ENCODE measurements around the gene C1orf159. TPM values are rescaled to one million over a fixed set of nuclear protein-coding genes. Genes with fewer than 3 reads are reported as not detected.
"Not testable (repeated sequence)": the region's sequence is repeated elsewhere in the genome, so short reads cannot be mapped to it uniquely, and the experiment has no call there.

C1orf159 gene
- total RNA-seq, 2 donors from 2014 or later = 23.1 to 29.5 TPM

DNA sequence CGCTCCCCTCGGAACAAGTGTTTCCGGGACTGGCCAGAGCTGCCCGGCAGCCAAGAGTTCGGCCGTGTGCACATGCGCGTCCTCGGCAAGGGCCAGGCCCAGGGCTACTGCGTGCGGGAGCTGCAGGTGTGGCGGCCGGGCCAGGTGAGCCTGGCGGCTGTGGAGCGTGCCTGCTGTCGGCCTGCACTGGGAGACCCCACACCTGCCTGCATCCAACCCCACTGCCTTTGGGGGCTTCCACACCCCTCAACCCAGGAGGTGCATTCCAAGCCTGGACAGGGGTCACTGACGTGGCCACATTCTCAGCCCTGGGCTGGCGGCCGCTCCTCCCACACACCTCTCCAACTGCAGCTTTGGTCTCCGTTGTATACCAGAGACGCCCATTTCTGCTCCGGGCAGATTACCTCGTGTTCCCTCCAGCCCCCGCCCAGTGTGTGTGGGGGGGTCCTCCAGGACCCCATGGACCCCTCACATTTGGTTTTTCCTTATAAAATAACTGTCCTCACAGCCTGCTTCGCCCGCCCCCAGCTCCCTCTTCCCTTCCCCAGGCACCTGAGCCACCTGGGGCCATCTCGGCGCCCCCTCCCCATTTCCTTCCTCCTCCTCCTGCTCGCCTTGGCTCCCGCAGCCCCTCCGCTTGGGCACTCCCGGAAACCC lies 47.9 kb downstream of the C1orf159 start:
- Histone ChIP-seq H3K9me3 (ENCODE audit: control insufficient read depth, low read length) (no peaks in the 10 kb centered on the region), H3K27ac (ENCODE audit: low read depth, low read length) (no peak overlapping the region), H3K36me3 (ENCODE audit: control insufficient read depth, insufficient read depth, low read length) (no peaks in the 10 kb centered on the region), H3K4me3 (ENCODE audit: low read length) (no peak overlapping the region), H3K27me3 (ENCODE audit: control insufficient read depth, insufficient read depth, low read length, poor library complexity, severe bottlenecking) (peaks cover 50% of the 10 kb centered on the region), H3K4me1 (ENCODE audit: control insufficient read depth, insufficient read depth, low read length) (no peaks in the 10 kb centered on the region), H3K9ac (ENCODE audit: extremely low read depth, low read length, poor library complexity, severe bottlenecking) (no peak overlapping the region)
- Mint-ChIP-seq H3K4me3 (peak overlapping the region; percentile 52), H3K36me3 (ENCODE audit: low read depth) (no peaks in the 10 kb centered on the region), H3K9me3 (no peaks in the 10 kb centered on the region), H3K27ac (no peak overlapping the region), H3K4me1 (no peaks in the 10 kb centered on the region), H3K27me3 (ENCODE audit: insufficient read depth) (peaks cover 54% of the 10 kb centered on the region)
- WGBS, 2 experiments (ENCODE audit: insufficient coverage in 1 of 2, insufficient read length in 1 of 2) = 71 to 85% methylated on average over 21 to 32 of the region's 32 CpGs
- TF ChIP-seq, protein P1, sequence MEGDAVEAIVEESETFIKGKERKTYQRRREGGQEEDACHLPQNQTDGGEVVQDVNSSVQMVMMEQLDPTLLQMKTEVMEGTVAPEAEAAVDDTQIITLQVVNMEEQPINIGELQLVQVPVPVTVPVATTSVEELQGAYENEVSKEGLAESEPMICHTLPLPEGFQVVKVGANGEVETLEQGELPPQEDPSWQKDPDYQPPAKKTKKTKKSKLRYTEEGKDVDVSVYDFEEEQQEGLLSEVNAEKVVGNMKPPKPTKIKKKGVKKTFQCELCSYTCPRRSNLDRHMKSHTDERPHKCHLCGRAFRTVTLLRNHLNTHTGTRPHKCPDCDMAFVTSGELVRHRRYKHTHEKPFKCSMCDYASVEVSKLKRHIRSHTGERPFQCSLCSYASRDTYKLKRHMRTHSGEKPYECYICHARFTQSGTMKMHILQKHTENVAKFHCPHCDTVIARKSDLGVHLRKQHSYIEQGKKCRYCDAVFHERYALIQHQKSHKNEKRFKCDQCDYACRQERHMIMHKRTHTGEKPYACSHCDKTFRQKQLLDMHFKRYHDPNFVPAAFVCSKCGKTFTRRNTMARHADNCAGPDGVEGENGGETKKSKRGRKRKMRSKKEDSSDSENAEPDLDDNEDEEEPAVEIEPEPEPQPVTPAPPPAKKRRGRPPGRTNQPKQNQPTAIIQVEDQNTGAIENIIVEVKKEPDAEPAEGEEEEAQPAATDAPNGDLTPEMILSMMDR (conservative IDR thresholded peaks at IDR 0.05) = no peak
- no peak for DNase-seq

DNA sequence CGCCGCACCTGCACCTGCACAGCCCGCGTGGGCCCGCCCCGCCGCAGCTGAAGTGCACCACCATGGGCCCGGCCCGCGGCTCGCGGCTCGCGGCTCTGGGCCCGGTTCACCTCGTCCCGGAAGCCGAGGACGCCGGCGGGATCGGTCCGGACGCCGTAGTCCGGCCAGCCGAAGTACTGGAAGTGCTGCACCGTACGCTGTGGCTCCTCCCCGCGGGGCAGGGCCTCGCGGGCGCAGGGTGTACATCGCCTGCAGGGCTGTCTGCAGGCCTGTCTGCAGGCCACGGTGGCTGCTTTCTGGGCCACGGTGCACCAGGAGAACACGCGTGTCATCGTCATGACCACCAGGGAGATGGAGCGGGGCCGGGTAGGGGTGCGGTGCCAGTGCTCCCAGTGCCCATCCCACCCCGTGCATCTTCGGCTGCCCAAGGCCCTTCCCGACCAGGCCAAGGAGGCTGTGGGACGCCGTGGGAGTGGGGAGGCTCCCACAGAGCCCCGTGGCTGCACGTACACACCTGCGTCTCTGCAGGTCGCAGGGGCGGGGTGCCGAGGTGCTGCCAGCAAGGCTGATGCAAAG lies 48.5 kb downstream of the C1orf159 start:
- no peaks in the 10 kb centered on the region for H3K4me1 ChIP-seq (ENCODE audit: control insufficient read depth, insufficient read depth, low read length)
- peaks cover 55% of the 10 kb centered on the region for H3K27me3 Mint-ChIP-seq (ENCODE audit: insufficient read depth)
- no peak overlapping the region for H3K4me3 ChIP-seq (ENCODE audit: low read length)
- H3K9ac ChIP-seq (ENCODE audit: extremely low read depth, low read length, poor library complexity, severe bottlenecking) = no peak overlapping the region
- no peak for DNase-seq
- H3K4me3 Mint-ChIP-seq = no peak overlapping the region
- peaks cover 57% of the 10 kb centered on the region for H3K27me3 ChIP-seq (ENCODE audit: control insufficient read depth, insufficient read depth, low read length, poor library complexity, severe bottlenecking)
- no peak overlapping the region for H3K27ac ChIP-seq (ENCODE audit: low read depth, low read length)
- TF ChIP-seq, protein P1 (conservative IDR thresholded peaks at IDR 0.05) = no peak
- no peak overlapping the region for H3K27ac Mint-ChIP-seq
- no peaks in the 10 kb centered on the region for H3K36me3 ChIP-seq (ENCODE audit: control insufficient read depth, insufficient read depth, low read length)
- no peaks in the 10 kb centered on the region for H3K9me3 Mint-ChIP-seq
- H3K4me1 Mint-ChIP-seq = no peaks in the 10 kb centered on the region
- no peaks in the 10 kb centered on the region for H3K36me3 Mint-ChIP-seq (ENCODE audit: low read depth)
- H3K9me3 ChIP-seq (ENCODE audit: control insufficient read depth, low read length) = no peaks in the 10 kb centered on the region
- WGBS, 2 experiments (ENCODE audit: insufficient coverage in 1 of 2, insufficient read length in 1 of 2) = 94 to 95% methylated on average over 43 to 54 of the region's 54 CpGs

GRCh38 chr1:1066403-1067283 lies 49.2 kb downstream of the C1orf159 start:
- Histone ChIP-seq H3K9ac (ENCODE audit: extremely low read depth, low read length, poor library complexity, severe bottlenecking) (no peak overlapping the region), H3K9me3 (ENCODE audit: control insufficient read depth, low read length) (no peaks in the 10 kb centered on the region), H3K4me1 (ENCODE audit: control insufficient read depth, insufficient read depth, low read length) (no peaks in the 10 kb centered on the region), H3K27me3 (ENCODE audit: control insufficient read depth, insufficient read depth, low read length, poor library complexity, severe bottlenecking) (peaks cover 62% of the 10 kb centered on the region), H3K36me3 (ENCODE audit: control insufficient read depth, insufficient read depth, low read length) (no peaks in the 10 kb centered on the region), H3K4me3 (ENCODE audit: low read length) (no peak overlapping the region), H3K27ac (ENCODE audit: low read depth, low read length) (no peak overlapping the region)
- peaks cover 59% of the 10 kb centered on the region for H3K27me3 Mint-ChIP-seq (ENCODE audit: insufficient read depth)
- H3K27ac Mint-ChIP-seq = no peak overlapping the region
- H3K4me1 Mint-ChIP-seq = no peaks in the 10 kb centered on the region
- TF ChIP-seq, protein P1 (conservative IDR thresholded peaks at IDR 0.05) = no peak
- H3K9me3 Mint-ChIP-seq = no peaks in the 10 kb centered on the region
- 80 to 86% methylated on average over 19 to 27 of the region's 27 CpGs for WGBS, 2 experiments (ENCODE audit: insufficient coverage in 1 of 2, insufficient read length in 1 of 2)
- DNase-seq = no peak
- H3K4me3 Mint-ChIP-seq = no peak overlapping the region
- no peaks in the 10 kb centered on the region for H3K36me3 Mint-ChIP-seq (ENCODE audit: low read depth)

DNA sequence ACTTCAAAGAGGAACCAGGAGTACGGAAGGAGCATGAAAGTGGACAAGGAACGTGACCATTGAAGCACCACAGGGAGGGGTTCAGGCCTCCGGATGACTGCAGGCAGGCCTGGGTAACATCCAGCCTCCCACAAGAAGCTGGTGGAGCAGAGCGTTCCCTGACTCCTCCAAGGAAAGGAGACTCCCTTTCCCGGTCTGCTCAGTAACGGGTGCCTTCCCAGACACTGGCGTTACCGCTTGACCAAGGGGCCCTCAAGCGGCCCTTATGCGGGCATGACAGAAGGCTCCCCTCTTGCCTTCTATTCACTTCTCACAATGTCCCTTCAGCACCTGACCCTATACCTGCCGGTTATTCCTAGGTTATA lies 50.0 kb downstream of the C1orf159 start:
- not testable (repeated sequence) for H3K27ac ChIP-seq (ENCODE audit: low read depth, low read length); DNase-seq; H3K4me3 ChIP-seq (ENCODE audit: low read length); H3K4me1 Mint-ChIP-seq; H3K36me3 Mint-ChIP-seq (ENCODE audit: low read depth); H3K36me3 ChIP-seq (ENCODE audit: control insufficient read depth, insufficient read depth, low read length); H3K27ac Mint-ChIP-seq; H3K4me1 ChIP-seq (ENCODE audit: control insufficient read depth, insufficient read depth, low read length); H3K9me3 ChIP-seq (ENCODE audit: control insufficient read depth, low read length); H3K9ac ChIP-seq (ENCODE audit: extremely low read depth, low read length, poor library complexity, severe bottlenecking); H3K9me3 Mint-ChIP-seq; H3K4me3 Mint-ChIP-seq
- peaks cover 61% of the 10 kb centered on the region for H3K27me3 Mint-ChIP-seq (ENCODE audit: insufficient read depth)
- peaks cover 64% of the 10 kb centered on the region for H3K27me3 ChIP-seq (ENCODE audit: control insufficient read depth, insufficient read depth, low read length, poor library complexity, severe bottlenecking)
- WGBS, 2 experiments (ENCODE audit: insufficient coverage in 1 of 2, insufficient read length in 1 of 2) = 75 to 81% methylated on average over 8 to 10 of the region's 11 CpGs
